Measurements from ENCODE around the gene CBX1. TPM values are rescaled to one million over a fixed set of nuclear protein-coding genes. Genes with fewer than 3 reads are reported as not detected.

Gene CBX1
- 10 to 100 TPM; 16.4 to 56.7 (median 33.5) TPM for total RNA-seq
- polyA plus RNA-seq = 10 to 100 TPM; 22.8 to 26.1 TPM
- total RNA-seq = 26.9 reads per million, percentile 57 among the genes with 10 or more reads in this experiment

DNA sequence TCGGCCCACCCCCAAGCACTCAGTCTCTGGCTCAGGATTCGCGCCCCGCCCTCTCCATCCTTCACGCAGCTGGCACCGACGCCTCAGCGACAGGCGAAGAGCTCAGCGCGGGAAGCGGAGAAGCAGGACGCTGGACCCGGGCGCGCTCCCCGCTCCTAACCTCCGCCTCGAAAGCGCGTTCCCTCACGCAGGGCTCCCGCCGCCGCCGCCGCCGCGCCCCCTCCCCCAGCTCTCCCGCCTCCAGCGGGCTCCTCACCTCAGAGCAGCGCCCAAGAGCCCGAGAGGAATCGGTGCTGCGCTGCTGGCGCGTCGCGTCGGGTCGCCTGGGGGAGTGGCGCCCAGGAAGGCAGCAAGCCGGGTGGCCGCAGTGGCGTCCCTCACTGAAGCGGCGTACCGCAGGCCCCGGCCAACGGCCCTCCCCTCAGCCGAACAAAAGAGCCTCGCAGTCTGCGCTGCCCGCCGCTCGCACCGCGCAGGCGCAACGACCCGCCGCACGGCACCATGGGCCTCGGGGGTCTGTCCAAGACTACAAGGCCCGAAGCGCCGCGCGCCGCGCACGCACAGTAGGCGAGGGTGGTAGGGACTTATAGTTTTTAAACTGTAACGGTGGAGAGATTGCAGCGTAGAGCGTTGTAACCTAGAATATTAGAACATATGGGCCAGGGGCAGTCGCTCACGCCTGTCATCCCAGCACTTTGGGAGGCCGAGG, at the start of gene CBX1:
CBX1 (minus strand) TSS at position 467 of the 709 bp plus-strand sequence. CDS start 24,474 bp downstream, outside the sequence.
- peak; percentile 98 for ATAC-seq
- POLR2A ChIA-PET = interaction anchor here (0.7 to 1.5 kb wide), 4 partner anchors 12 to 205 kb away, joined by 3 to 7 read pairs (median 4); partner anchors contain the start of genes NFE2L1 and SP2
- peaks cover 0 to 6% (median 0%) of the 10 kb centered on the region in 3 experiments for H3K36me3 ChIP-seq (ENCODE audit: control insufficient read depth in 2 of 3, insufficient read depth in 3 of 3, low read length in 3 of 3)

GRCh38 chr17:48150597-48151001, 49.3 kb upstream of the CBX1 start:
- H3K27me3 Mint-ChIP-seq = no peaks in the 10 kb centered on the region
- intact Hi-C loops (cut with micrococcal nuclease) = no loop called here
- Histone ChIP-seq H3K4me3 (ENCODE audit: low read length) (no peak overlapping the region), H3K27me3 (ENCODE audit: control insufficient read depth in 2 of 2, insufficient read depth in 2 of 2, low read length in 2 of 2) (no peaks in the 10 kb centered on the region), H3K4me1 (ENCODE audit: control insufficient read depth in 2 of 2, insufficient read depth in 2 of 2, low read length in 2 of 2) (no peaks in the 10 kb centered on the region), H3K36me3 (ENCODE audit: control insufficient read depth in 2 of 3, insufficient read depth in 3 of 3, low read length in 3 of 3) (peaks cover 0 to 75% (median 5%) of the 10 kb centered on the region in 3 experiments), H3K27ac (ENCODE audit: low read depth, low read length) (no peak overlapping the region), H3K9me3 (ENCODE audit: control insufficient read depth in 2 of 3, low read length in 3 of 3) (no peaks in the 10 kb centered on the region)
- ATAC-seq (no peak), DNase-seq (no peak)
- H3K4me1 Mint-ChIP-seq = peaks cover 0 to 23% (median 5%) of the 10 kb centered on the region in 7 donors
- POLR2A ChIA-PET = no interaction called here
- H3K27ac Mint-ChIP-seq = peak overlapping the region in 2 of 9 donors; percentile 4 to 41
- no peak overlapping the region for H3K4me3 Mint-ChIP-seq
- peaks cover 0 to 28% (median 19%) of the 10 kb centered on the region in 5 donors for H3K36me3 Mint-ChIP-seq
- no peaks in the 10 kb centered on the region for H3K9me3 Mint-ChIP-seq
- CTCF ChIA-PET = no interaction called here

More for the DNA sequence above, at the start of gene CBX1:
- H3K27ac Mint-ChIP-seq = peak within 1 kb of the TSS; percentile 78 to 94 (median 89)
- Histone ChIP-seq H3K4me1 (ENCODE audit: control insufficient read depth in 2 of 2, insufficient read depth in 2 of 2, low read length in 2 of 2) (peaks cover 6 to 11% of the 10 kb centered on the region in 2 donors), H3K27me3 (ENCODE audit: control insufficient read depth in 2 of 2, insufficient read depth in 2 of 2, low read length in 2 of 2) (no peaks in the 10 kb centered on the region), H3K9me3 (ENCODE audit: control insufficient read depth in 2 of 3, low read length in 3 of 3) (no peaks in the 10 kb centered on the region), H3K27ac (ENCODE audit: low read depth, low read length) (peak within 1 kb of the TSS; percentile 68), H3K4me3 (ENCODE audit: low read length) (peak within 1 kb of the TSS; percentile 78)
- no peaks in the 10 kb centered on the region for H3K27me3 Mint-ChIP-seq
- intact Hi-C loops (cut with micrococcal nuclease) = loop anchor here (1.0 to 10.0 kb wide), 9 partner anchors 53 to 1261 kb away; partner anchors contain the start of genes NFE2L1 (in 2 of the 2), ATP5MC1 (in 1 of the 2), CALCOCO2 (in 1 of the 2) and KPNB1 (in 1 of the 2)
- H3K9me3 Mint-ChIP-seq = peaks cover 0 to 8% (median 0%) of the 10 kb centered on the region in 11 donors
- H3K4me1 Mint-ChIP-seq = peaks cover 17 to 60% (median 54%) of the 10 kb centered on the region in 7 donors
- DNase-seq = peak; percentile 87 to 95 (median 93)
- peak within 1 kb of the TSS; percentile 83 to 95 (median 91) for H3K4me3 Mint-ChIP-seq
- CTCF ChIA-PET = interaction anchor here (1.5 to 1.9 kb wide), 2 partner anchors 21 to 76 kb away, joined by 3 to 12 read pairs; no protein-coding TSS in a partner anchor
- H3K36me3 Mint-ChIP-seq = peaks cover 0 to 14% (median 0%) of the 10 kb centered on the region in 5 donors

DNA sequence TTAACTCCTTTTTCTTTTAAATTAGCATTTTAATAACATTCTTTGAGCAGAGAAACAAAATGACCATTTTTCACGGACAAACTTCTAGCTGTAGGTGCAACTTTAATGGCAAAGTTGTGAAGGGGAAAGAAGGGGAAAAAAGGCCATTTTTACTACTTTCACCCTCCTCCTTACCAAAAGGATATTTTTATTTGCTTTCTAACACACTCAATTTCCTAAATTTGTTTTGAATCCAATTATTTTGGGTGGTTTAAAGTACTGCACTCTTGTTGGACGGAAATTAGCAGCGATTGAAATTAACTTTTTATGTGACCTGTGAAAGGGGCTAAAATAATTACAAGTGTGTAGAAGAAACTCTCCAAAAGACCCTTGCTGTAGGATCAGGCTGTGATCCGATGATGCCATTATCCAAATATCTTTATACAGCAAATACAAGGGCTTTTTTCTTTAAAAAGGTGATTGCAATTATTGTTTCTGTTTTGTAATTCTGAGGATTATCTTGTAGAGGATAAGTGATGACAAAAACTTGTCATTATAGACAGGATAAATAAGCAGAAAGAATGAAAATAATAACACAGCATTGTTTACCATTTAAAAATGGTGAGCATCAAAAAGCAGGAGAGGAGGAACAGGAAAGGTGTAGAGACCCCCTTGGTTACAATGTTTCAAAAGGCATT, 48.6 kb upstream of the CBX1 start:
- CTCF ChIA-PET = interaction anchor here (1.1 kb wide), 1 partner anchor 18 kb away, joined by 3 read pairs; no protein-coding TSS in a partner anchor
- Mint-ChIP-seq H3K9me3 (no peaks in the 10 kb centered on the region), H3K4me3 (no peak overlapping the region), H3K36me3 (peaks cover 0 to 28% (median 19%) of the 10 kb centered on the region in 5 donors), H3K4me1 (peaks cover 0 to 23% (median 6%) of the 10 kb centered on the region in 7 donors), H3K27ac (peak overlapping the region in 1 of 9 donors; percentile 4), H3K27me3 (no peaks in the 10 kb centered on the region)
- no peak overlapping the region for H3K27ac ChIP-seq (ENCODE audit: low read depth, low read length)
- ATAC-seq = no peak
- H3K9me3 ChIP-seq (ENCODE audit: control insufficient read depth in 2 of 3, low read length in 3 of 3) = no peaks in the 10 kb centered on the region
- peaks cover 0 to 73% (median 4%) of the 10 kb centered on the region in 3 experiments for H3K36me3 ChIP-seq (ENCODE audit: control insufficient read depth in 2 of 3, insufficient read depth in 3 of 3, low read length in 3 of 3)
- H3K4me1 ChIP-seq (ENCODE audit: control insufficient read depth in 2 of 2, insufficient read depth in 2 of 2, low read length in 2 of 2) = no peaks in the 10 kb centered on the region
- no peak for DNase-seq
- H3K4me3 ChIP-seq (ENCODE audit: low read length) = no peak overlapping the region
- intact Hi-C loops (cut with micrococcal nuclease) = no loop called here
- H3K27me3 ChIP-seq (ENCODE audit: control insufficient read depth in 2 of 2, insufficient read depth in 2 of 2, low read length in 2 of 2) = no peaks in the 10 kb centered on the region
- POLR2A ChIA-PET = no interaction called here

DNA sequence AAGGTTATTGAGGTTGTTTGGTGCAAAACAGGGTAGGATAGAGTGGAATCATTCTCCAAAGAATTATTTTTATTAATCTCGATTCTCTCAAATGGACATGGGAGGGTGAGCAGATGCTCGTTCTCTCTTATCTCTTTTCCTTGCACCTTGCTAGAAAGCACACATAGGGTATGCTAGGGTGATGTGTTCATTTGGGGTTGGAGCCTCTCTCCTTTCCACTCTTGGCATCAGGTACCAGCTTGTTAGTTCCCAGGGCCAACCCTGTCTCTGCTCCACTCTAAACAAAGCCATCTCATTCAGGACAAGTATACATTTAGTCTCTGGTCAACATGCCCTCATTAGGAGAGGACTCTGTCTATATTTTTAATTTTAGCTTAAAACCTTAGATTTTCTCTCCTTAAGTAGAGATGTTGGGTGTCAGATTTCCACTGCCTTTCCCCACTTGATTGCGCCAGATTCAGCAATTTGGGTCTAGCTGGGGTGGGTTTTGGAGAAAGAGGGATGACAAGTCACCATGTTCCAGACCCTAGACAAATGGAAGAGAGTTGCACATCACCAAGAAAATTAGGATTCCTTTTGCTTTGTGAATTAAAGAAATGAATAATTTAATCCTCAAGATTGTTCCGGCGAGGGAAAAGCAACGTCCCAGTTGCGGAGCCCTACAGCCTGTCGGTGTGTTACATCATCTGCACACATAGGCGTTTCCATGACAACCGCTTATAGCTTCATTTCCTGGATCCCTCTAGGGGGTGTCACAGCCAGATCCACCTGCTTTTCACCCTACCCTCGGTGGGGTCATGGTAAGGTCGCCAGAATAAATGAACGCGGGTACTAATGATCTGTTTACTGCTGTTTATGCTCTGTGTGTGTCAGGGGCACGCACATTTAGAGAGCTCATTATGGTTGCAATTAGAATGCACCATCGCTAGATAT, 47.8 kb upstream of the CBX1 start:
- Histone ChIP-seq H3K27me3 (ENCODE audit: control insufficient read depth in 2 of 2, insufficient read depth in 2 of 2, low read length in 2 of 2) (no peaks in the 10 kb centered on the region), H3K4me3 (ENCODE audit: low read length) (no peak overlapping the region), H3K36me3 (ENCODE audit: control insufficient read depth in 2 of 3, insufficient read depth in 3 of 3, low read length in 3 of 3) (peaks cover 0 to 71% (median 4%) of the 10 kb centered on the region in 3 experiments), H3K9me3 (ENCODE audit: control insufficient read depth in 2 of 3, low read length in 3 of 3) (no peaks in the 10 kb centered on the region), H3K4me1 (ENCODE audit: control insufficient read depth in 2 of 2, insufficient read depth in 2 of 2, low read length in 2 of 2) (no peaks in the 10 kb centered on the region), H3K27ac (ENCODE audit: low read depth, low read length) (no peak overlapping the region)
- ChIA-PET POLR2A (no interaction called here), CTCF (interaction anchor here (1.1 kb wide), 1 partner anchor 18 kb away, joined by 3 read pairs; no protein-coding TSS in a partner anchor)
- Mint-ChIP-seq H3K27ac (peak overlapping the region in 4 of 9 donors; percentile 39 to 62 (median 53)), H3K27me3 (no peaks in the 10 kb centered on the region), H3K4me3 (no peak overlapping the region), H3K9me3 (no peaks in the 10 kb centered on the region), H3K4me1 (peaks cover 0 to 23% (median 6%) of the 10 kb centered on the region in 7 donors), H3K36me3 (peaks cover 0 to 22% (median 17%) of the 10 kb centered on the region in 5 donors)
- no peak for ATAC-seq
- intact Hi-C loops (cut with micrococcal nuclease) = no loop called here
- peak in 2 of 9 donors; percentile 12 to 16 for DNase-seq

DNA sequence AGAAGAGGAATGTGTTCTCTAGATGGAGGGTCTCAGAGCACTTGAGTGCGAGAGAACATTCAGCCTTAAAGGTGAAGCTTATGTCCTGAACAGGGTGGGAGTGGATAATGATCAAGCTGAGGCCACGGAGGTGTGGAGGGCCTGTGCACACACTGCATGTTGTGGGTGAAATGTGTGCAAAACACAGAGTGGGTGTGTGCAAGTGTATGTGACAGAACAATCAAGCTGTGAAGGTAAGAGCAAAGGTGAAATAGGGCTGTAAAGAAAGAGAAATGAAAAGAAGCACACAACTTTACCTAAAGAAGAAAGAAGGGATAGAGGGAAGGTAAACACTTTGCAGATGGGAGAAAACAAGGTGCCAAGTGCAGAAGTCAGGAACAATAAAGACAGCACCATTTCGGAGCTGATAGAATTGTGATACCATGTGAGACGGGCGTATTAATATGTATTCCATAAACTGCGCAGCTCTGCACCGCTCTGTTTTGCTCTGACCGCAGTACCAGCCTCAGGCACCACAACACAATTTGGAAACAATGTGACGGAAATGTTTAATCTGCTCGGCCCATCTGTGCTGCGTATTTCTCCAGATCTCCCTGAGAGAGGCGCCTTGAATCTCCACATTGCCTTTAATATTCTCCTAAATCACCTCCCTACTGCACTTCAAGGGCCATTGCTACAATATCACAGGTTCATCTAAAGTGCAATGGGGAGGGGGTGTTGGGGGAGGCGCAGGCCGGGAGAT, 46.9 kb upstream of the CBX1 start:
- DNase-seq (no peak), ATAC-seq (peak; percentile 29)
- no peak overlapping the region for H3K27ac ChIP-seq (ENCODE audit: low read depth, low read length)
- Mint-ChIP-seq H3K27ac (peak overlapping the region in 8 of 9 donors; percentile 21 to 80 (median 56)), H3K4me1 (peaks cover 0 to 23% (median 6%) of the 10 kb centered on the region in 7 donors), H3K27me3 (no peaks in the 10 kb centered on the region), H3K36me3 (peaks cover 0 to 19% (median 12%) of the 10 kb centered on the region in 5 donors), H3K9me3 (no peaks in the 10 kb centered on the region), H3K4me3 (peak overlapping the region in 3 of 10 donors; percentile 0 to 51 (median 11))
- no peaks in the 10 kb centered on the region for H3K27me3 ChIP-seq (ENCODE audit: control insufficient read depth in 2 of 2, insufficient read depth in 2 of 2, low read length in 2 of 2)
- no peaks in the 10 kb centered on the region for H3K9me3 ChIP-seq (ENCODE audit: control insufficient read depth in 2 of 3, low read length in 3 of 3)
- intact Hi-C loops (cut with micrococcal nuclease) = no loop called here
- H3K4me3 ChIP-seq (ENCODE audit: low read length) = no peak overlapping the region
- H3K36me3 ChIP-seq (ENCODE audit: control insufficient read depth in 2 of 3, insufficient read depth in 3 of 3, low read length in 3 of 3) = peaks cover 0 to 75% (median 4%) of the 10 kb centered on the region in 3 experiments
- H3K4me1 ChIP-seq (ENCODE audit: control insufficient read depth in 2 of 2, insufficient read depth in 2 of 2, low read length in 2 of 2) = no peaks in the 10 kb centered on the region
- ChIA-PET POLR2A (no interaction called here), CTCF (interaction anchor here (1.4 kb wide), 1 partner anchor 122 kb away, joined by 6 read pairs; no protein-coding TSS in a partner anchor)

Measured in naive thymus-derived CD4-positive, alpha-beta T cell (primary cell).